SW 1271 (cell line): ENCODE results near the gene PLPPR1.
A peak's percentile ranks its signal among the peaks of the same experiment; 100 is the strongest.
"Not testable (repeated sequence)": the region's sequence is repeated elsewhere in the genome, so short reads cannot be mapped to it uniquely, and the experiment has no call there.

Source experiments
- DNase-seq, 2 experiments: peaks; one replicate each; lab custom pipeline; 2025; lab: John Stamatoyannopoulos, UW

Gene PLPPR1

DNA sequence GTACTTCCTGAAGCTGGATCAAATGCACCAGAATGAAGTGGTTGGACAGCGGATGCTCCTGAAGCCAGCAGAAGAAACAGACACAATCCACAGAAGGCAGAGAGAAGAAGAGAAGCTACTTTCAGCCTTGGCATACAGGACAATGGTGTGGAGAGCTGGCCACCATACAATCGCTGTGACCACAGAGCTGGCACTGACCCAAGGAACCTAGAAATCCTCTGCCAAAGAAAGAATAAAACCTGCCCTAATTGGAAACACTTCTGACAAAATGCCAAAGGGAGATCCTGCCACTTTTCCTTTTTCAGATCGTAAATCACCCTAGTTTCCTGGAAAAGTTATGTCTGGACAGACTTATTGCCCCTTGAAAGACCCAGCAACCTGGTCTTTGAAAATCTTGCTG lies 278.5 kb downstream of the PLPPR1 start:
- no peak for DNase-seq

DNA sequence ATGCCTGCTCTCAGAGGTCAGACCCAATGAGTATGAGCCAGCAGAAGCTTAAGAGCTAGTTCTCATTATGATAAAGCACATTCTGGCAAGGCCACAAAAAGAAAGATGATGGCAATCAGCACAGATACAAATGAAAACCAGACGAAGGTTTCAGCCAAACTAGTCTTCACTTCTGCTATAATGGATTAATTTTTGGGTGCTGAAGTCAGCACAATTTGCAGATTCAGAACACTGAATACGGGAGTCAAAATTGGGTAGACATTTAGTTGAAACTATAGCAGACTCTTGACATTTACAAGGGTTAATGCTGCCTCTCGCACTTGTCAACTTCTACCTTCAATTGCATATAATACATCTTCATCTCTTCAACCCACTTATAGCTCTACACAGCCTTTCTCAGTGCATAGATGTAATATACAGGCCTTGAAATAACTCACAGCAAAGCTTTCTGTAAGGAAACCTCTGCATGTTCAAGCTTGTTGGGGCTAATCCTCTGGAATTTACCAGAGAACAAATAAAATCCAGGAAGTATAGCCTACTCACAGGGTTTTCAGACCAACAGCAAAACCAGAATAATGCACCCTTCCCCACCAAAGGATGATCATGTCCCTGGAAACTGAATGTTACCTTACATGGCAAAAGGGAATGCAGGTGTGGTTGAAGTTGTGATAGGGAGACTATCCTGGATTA lies 279.1 kb downstream of the PLPPR1 start:
- no peak for DNase-seq

- DNase-seq, result no peak
Observed at GRCh38 chr9:101309139-101309538, 280.6 kb downstream of the PLPPR1 start.

- DNase-seq, result no peak
Observed at GRCh38 chr9:101311191-101311590, 282.7 kb downstream of the PLPPR1 start.

GRCh38 chr9:101311758-101312420 lies 283.4 kb downstream of the PLPPR1 start:
- peak; percentile 45 to 80 for DNase-seq

GRCh38 chr9:101312661-101313060 lies 284.1 kb downstream of the PLPPR1 start:
- no peak for DNase-seq

GRCh38 chr9:101315112-101315450 lies 286.6 kb downstream of the PLPPR1 start:
- no peak for DNase-seq

- no peak for DNase-seq
Observed at GRCh38 chr9:101317735-101318134, 289.2 kb downstream of the PLPPR1 start.

- no peak for DNase-seq
Observed at GRCh38 chr9:101323129-101323528, 294.6 kb downstream of the PLPPR1 start.

DNA sequence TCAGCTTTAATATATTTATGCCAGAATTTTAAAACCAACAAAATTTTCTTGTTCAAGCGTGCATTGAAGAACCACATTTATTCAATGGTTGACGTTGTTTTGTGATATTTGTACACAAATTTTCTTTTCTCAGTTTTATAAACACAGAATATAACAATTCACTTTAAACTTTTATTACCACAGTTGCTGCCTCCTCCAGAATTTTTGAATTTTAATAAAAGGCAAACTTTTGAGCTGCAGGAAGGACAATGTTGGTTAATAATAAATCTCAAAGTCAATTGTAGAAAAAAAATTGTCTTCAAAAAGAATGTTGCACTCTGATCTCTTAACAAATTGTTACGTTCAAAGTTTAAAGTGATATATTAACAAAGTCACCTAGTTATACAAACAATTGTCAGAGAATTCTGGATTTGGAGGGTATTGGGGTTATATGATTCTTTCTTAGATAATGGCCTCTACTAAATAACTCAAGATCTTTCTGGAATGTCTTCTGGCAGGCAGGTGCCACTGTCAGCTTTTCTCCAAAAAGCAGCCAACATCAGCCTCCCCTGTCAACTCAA lies 295.8 kb downstream of the PLPPR1 start:
- no peak for DNase-seq

DNA sequence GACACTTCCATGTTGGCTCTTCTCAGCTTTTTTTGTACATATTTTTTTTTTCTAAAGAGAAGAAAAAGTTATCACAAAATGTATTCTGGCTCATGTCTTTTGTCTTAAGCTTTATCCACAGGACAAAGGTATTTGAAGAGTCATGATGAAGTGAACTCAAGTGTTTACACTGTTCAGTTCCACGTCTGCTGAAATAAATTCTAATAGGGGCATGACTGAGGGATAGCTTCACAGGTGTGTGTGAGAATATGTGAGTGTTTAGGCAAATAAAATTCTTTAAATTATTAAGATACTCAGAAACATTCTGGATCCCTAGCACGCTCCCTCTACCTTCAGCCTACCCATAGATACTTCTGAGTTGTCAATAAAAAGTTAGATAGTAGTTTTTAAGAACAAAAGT lies 296.5 kb downstream of the PLPPR1 start:
- no peak for DNase-seq

- no peak for DNase-seq
Observed at GRCh38 chr9:101326035-101326434, 297.5 kb downstream of the PLPPR1 start.

- no peak for DNase-seq
Observed at GRCh38 chr9:101326501-101326900, 298.0 kb downstream of the PLPPR1 start.

GRCh38 chr9:101327422-101327909 lies 298.9 kb downstream of the PLPPR1 start:
- DNase-seq, result not testable (repeated sequence)

GRCh38 chr9:101332362-101332761 lies 303.8 kb downstream of the PLPPR1 start:
- DNase-seq, result no peak

DNA sequence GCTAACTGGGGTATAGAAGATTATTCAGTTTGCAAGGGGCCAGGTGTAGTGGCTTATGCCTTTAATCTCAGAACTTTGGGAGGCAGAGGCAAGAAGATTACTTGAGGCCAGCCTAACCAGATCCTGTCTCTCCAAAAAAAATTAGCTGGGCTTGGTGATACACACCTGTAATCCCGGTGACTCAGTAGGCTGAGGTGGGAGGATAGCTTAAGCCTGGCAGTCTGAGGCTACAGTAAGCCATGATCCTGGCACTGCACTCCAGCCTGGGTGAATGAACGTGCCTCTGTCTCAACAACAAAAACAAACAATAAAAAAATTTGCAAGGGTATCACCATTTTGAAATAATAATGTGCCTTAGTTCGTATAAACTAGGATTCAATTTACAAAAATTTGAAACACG lies 305.0 kb downstream of the PLPPR1 start:
- DNase-seq, result no peak

DNA sequence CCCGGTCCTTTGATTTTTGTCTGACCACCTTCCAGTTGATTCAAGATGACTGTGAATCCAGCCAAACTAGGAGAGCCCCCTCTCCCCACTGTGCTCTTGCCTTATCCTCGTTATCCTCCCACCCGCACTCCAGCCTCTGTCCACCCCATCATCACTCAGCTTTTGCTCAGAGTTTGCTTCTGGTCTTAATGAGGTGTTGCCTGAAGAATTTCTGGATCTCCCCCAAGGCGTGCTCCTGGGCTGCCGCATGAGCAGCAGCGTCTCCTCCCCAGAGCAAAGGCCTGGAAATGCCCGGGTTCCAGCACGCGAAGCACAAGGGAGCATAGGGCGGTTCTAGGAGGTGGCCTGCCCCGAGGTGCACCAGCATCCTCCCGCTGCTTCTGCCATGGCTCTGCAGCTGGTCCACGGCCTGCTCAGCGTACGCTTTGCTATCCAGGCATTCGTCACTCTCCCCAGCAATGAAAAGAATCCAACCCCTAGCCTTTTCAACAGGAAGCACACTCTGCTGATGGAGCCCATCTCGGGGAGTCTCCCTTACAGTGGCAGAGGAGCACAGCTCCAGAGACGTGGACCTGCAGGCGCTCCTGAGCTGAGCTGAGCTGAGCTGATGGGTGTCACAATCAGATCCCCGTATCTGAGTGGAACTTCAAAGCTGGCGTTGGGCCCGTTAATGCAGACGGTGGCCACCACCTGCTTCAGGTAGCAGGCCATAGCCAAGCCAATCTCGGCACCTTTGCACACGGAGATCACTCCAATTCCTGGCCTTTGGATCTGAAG lies 305.6 kb downstream of the PLPPR1 start:
- no peak for DNase-seq

- no peak for DNase-seq
Observed at GRCh38 chr9:101336091-101336490, 307.6 kb downstream of the PLPPR1 start.

DNA sequence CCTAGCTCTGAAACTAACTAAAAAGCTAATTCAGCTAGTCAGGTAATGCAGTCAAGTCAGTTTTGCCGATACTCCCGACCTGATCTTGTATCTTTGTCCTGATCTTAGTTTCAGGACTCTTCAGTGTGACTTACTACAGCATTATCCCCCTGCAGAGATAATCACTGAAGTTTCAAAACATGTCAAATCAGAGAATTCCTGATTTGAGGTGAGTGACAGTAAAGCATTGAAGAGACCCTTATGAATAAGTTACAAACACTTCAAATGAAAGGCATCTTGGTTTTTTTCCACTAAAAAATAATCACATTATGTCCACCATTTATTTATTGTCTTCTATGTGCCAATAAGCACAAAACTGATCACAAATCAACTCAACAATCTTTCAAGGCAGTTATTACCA lies 308.7 kb downstream of the PLPPR1 start:
- DNase-seq, result no peak

- no peak for DNase-seq
Observed at GRCh38 chr9:101341958-101342357, 313.4 kb downstream of the PLPPR1 start.

- no peak for DNase-seq
Observed at GRCh38 chr9:101342595-101342994, 314.1 kb downstream of the PLPPR1 start.

DNA sequence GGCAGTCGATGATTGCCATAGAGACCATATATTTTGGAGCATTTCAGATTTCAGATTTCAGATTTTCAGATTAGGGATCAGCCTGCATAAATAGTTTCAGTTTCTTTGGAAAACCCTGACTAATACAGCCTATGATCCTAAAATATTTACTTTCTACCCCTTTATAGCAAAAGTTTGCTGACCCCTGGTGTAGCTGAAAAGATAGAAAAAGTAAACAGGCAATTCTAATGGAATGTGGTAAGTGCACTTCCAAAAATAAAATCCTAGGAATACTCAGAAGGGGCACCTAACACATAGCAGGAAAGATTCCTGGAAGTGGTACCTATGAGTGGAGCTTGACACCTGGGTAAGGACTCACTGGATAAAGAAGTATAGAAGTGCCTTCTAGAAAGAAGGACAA lies 321.8 kb downstream of the PLPPR1 start:
- no peak for DNase-seq
